NCI-H446 (cell line): ENCODE data around the gene TEX19.

Experiments
- DNase-seq, 2 experiments: peaks; one replicate each; lab custom pipeline; 2025; lab: John Stamatoyannopoulos, UW

The TEX19 gene

DNA sequence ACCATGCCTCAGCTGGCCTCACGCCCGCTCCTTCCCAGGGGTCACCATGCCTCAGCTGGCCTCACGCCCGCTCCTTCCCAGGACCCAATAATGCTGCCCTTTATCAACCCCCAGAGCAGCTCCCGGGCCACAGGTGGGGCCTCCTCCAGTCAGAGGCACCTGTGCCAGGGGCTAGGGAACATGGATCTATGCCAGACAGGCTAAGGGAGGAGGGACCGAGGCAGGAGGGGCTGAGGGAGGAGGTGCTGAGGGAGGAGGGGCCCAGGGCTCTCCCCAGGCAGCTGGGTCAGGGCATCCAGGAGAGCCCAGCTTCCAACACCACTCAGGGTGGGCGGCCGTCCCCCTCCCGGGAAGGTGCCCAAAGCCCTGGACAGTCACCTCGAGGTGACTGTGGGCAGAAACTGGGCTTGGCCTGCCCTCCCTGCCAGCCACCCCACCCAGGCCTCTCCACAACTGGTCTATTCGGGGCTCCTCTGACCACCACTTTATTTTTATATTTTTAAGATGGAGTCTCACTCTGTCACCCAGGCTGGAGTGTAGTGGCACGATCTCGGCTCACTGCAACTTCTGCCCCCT, 31.9 kb downstream of the TEX19 start:
- DNase-seq: no peak

DNA sequence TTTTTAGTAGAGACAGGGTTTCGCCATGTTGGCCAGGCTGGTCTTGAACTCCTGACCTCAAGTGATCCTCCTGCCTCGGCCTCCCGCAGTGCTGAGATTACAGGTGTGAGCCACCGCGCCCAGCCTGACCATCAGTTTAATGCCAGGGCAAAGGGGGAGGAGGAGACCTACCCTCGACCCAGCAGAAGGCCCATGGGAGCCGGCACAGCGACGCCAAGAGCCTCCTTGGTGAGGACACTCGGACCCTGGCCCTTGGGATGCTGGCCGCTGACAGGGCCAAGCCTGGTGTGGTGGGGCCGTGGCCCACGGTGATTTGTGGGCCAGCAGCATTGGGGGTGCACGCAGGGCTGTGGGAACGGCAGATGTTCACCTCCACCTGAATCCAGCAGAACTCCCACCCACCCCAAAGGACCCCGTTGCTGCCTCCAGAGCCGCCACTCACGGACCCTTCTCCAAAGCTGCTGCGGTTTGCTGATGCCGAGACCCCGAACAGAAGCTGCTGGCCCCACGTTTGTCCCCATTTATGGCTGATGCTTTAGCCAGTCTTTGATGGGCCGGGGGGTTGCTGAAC, 32.5 kb downstream of the TEX19 start:
- no peak for DNase-seq

DNA sequence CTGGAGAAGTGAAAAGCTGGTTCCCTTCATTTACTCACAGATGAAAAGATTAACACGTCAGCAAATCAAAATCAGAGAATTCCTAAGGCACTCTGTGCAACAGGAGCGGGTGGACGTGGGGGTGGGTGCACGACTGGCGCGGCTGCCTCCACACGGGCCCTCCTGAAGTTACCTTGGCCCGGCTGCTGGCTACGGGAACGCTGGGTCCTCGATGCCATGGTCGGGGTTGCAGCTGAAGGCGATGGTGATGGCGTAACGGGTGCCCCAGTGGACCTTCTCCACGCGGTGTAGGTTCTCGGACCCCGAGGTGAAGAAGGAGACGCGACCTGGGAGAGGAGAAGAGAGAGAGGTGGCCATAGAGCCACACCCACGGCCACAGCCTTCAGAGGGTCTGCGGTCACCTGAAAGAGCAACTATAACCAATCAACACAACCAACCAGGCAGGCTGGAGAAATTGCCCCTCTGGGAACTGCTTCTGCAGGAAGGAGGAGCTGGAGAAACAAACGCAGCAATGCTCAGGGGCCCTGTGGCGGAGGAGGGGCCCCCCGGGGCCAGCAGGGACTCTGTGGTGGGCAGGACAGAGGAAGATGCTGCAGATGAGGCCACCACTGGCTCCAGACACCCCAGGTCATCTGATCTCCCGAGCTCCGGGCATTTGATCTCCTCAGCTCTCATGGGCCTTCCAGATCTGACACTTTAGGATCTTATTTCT, 33.3 kb downstream of the TEX19 start:
- DNase-seq: no peak

DNA sequence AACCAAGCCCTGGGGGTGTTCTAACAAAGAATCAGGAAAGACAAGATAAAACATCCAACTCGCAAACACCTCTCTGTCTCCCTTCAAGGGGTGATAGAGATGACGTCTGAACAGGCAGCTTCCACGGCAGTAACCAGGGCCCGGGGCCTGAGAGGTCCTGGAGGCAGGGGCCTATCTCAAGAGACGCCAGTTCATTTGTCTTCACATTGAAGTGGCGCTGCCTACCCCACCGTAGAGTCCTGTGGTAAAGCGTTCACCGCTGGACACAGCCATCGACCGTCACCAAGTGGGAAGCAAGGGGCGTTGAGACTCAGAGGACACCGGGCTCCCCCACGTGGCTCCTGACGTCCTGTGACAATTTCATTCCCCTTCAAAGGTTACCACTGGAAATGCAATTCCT, 33.9 kb downstream of the TEX19 start:
- no peak for DNase-seq

DNA sequence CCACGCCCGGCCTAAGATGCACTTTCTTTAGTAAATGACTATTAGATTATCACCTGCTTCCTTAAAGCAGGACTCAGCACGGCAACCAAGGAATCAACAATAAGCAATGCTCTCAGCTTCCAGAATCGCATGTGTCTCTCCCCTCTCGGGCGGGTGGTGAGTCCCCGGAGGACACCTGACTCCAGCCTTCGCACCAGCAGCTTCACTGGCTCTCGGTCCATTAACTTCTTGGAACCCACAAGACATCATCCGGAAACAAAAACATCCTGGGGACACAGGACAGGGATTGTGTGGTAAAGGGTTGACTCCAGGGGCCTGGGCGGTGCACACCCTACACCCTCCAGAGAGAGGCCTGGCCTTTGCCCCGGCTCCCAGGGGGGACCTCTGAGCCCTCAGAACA, 35.2 kb downstream of the TEX19 start:
- DNase-seq: no peak

DNA sequence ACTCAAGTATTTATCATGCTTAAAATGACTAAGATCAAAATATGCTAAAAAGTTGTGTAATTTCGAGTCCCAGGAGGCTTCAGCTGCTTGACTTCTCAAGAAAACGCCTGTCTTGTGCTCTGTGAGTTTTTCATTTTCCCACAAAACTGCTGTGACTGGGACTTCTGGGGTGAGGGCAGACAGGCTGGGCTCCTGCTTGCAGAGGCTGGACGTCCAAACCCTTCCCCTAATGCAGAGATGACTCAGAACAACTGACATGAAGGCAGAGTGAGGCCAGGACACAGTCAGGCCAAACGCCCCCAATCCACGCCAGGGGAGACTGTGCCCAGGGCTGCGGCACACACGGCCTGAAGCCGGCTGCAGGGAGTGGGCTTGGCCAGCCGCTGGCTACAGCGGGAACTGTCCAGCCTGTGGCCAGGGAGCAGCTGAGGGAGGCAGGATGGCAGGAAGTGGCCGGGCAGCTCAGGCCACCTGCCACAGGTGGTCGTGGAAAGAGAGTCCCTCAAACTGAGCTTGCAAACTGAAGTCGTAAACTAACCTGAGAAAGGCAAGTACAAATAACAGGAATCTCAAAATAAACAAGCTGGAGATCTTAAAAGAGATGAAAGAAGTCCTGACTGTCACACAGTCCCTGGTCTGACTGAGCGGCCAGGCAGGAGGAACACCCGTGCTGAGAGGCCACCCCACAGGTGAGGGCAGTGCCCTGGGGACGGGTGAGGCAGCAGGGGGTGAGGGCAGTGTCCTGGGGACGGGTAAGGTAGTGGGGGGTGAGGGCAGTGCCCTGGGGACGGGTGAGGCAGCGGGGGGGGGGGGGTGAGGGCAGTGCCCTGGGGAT, 37.8 kb downstream of the TEX19 start:
- DNase-seq: no peak

DNA sequence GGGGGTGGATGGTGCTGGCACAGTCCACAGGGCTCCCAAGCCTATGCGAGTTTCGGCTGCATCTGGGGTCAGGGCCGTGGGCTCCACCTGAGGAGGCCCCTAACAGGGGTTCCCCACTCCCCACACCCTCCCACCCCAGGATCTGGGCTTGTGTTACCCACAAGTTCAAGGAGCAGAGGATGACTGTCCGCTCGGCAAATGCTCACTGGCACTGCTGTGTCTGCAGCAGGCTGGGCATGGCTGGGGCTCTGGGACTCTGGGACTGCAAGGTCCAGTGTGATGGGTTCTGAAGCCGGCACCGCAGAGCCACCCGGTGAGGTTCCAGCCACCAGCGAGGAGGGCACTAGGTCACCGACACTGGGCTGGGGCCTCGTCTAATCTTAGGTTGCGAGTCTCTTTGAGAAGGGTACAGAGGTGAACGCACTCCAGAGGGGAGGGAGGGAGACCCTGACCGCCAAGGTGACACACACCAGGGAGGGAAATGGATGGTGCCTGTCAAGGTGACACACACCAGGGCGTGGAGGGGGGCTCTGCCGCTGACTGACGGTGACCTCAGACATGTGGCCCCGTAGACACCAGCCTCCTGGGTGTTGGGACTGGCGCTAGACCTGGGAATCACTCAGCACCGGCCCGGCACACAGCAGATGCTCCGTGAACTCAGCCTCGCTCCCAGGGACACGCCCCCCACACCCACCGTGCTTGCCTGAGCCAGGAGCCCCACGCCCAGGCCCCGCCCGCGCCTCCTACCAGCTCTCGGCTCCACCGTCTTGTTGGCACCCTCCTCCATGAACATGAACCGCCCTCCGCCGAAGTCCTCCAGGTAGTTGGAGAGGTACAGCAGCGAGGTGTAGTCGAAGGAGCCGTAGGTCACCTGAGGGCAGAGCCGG, 38.6 kb downstream of the TEX19 start:
- no peak for DNase-seq

DNA sequence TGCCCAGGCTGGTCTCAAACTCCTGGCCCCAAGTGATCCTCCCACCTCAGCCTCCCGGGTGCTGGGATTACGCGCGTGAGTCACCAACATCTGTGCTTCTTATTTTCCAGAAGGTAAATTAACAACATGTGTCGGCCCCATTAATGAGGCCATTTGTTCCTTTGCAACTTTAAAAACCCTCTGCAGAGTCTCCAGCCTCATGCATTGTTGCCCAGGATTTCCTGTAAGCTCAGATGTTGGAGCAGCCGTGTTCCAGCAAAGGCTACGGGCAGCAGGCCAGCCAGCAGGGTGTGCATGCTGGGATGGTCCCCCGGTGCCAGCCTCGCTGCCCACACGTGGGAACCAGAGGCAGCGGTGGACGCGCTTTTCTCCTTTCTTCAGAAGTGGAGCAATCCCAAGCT, 40.0 kb downstream of the TEX19 start:
- DNase-seq: peak; percentile 64 to 91

DNA sequence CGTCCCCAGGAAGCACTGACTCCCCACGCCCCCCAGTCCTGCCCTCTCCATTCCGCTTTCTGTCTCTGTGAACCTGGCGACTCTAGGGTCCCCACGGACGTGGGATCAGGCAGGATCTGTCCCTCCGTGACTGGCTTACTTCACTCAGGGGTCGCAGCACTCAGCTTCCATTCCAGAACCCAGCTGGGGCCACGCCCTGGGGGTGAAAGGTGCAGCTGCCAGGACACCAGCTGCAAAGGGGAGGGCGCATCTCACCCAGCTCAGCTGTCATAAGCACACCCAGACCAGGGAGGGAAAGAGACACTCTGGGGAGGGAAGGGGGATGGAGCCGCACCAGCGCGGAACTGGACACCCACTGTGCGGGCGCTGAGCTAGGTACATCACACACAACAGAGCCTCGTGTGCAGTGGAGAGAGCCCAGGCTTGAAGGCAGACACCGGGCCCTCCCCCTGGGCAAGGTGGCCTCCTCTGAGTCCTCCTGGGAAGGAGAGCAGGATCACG, 40.6 kb downstream of the TEX19 start:
- DNase-seq: peak in 1 of 2 experiments; percentile 26

DNA sequence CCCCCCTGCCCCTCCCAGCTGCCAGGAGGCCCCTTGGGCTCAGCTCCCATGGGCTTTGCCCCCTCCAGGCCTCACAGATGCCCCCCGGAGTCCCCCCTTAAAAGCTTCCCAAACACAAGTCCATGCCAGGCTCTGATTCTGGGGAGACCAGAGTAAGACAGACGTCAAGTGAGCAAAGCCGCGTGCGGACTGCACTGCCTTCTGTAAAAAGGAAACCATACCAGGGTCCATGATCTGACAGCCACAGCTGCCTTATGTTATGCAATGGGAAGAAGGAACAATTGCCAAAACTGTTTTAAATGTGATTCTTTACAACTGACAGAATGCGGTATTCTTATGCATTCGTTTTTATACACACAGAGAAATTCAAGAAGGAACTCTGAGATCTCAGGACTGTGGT, 41.2 kb downstream of the TEX19 start:
- no peak for DNase-seq

DNA sequence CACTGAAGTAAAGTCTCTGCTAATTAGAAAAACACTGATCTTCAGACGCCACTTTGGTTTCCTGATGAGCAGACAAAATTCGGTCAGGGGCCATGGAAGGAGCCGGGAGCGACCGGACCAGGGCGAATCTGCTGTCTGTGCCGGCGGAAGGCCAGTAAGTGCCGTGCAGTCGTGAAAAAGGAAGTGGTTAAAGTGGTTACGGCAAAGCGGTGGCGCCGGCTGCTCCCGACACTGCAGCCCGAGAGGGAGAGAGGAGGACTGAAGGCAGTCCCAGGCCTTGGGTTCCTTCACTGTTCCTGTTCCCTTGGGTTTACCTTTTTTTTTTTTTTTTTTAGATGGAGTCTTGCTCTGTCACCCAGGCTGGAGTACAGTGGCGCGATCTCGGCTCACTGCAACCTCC, 41.8 kb downstream of the TEX19 start:
- DNase-seq: no peak

DNA sequence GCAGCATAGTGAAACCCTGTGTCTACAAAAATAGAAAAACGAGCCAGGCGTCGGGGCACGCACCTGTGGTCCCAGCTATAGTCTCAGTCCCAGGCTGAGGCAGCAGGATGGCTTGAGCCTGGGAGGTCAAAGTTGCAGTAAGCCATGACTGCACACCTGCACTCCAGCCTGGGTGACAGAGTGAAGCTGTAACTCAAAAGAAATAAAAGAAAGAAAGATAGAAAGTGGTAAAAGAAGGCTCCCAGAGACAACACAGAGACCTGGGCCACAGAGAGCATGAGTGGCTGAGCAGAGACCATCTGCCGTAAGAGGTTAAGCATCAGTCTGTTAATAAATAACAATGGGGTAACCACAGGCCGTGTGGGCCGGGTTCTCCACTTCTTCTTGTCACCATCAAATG, 43.8 kb downstream of the TEX19 start:
- no peak for DNase-seq

DNA sequence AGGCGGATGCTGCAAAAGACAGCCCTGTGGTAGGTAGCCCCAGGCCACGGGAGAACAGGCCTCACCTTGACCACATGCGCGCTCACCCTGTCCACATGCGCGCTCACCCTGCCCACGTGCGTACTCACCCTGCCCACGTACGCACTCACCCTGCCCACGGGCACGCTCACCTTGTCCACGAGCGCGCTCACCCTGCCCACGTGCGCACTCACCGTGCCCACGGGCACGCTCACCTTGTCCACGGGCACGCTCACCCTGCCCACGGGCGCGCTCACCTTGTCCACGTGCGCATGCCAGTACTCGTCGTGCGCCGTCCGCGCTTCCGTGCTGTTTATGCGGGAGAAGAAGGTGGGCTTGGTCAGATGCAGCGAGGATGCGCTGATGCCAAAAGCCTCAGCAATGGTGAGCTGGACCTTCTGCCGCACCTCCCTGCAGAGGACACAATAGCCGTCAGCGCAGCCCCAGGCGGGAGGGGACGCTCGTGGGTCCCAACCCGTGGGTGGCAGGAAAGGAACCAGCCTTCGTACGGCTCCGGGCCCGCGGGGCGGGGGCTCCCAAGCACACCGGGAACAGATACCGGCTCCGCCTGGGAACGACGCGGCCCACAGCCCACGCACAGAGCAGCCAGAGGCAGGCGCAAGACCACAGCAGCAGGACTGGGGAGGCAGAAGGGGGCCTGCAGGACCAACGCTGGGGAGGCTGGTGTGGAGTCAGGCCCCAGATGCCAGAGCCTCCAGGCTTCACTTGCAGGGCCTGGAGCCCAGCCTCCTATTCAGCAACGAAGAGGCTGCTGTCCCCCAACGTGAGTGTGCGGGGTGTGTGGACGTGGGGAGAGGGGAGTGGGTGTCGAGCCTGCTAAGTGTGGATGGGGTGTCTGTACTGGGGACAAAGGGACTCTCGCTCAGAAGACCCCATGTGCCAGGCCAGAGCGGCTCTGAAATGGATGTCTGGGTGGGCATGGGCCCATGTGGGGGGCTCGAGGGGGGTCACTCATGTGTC, 44.9 kb downstream of the TEX19 start:
- no peak for DNase-seq

DNA sequence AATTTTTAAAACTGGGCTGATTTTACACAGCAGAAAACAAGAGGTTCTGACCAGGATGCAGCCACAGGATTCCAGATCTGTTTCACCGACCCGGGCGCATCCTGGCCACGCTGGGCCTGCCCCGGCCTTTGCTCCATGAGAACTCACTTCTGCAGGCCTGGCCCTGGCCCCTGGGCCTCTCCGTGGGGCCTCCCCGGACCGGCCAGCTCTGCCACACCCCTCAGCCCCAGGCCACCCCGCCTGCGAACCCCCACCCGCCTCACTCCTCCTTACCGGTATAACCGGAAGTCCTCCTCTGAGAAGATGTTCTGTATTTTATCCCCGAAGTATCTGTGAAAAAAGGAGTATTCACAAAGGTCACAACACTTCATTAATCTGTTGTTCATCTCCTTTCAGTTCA, 46.0 kb downstream of the TEX19 start:
- no peak for DNase-seq

DNA sequence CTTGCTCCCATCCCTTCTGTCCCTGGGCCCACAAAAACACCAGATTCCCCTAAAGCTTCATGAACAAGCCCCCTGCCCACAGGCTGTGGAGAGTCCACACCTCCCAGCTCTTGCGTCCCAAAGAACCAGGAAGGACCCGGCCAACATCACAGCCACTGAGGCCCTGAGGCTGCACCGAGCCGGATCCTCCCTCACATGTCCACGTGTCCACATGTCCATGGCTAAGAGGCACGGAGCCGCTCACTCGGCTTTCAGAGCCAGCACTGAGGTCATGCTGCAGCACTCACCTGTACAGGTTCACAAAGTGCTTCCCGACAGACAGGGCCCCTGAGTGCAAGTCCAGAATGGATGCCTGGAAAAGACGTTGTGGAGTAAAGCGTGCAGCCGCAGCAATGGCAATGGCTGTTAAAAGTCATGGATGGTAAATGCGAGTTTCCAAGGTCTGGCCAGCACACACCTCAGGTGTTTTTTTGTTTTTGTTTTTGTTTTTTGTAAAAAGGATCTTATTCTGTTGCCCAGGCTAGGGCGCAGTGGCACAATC, 47.2 kb downstream of the TEX19 start:
- no peak for DNase-seq

DNA sequence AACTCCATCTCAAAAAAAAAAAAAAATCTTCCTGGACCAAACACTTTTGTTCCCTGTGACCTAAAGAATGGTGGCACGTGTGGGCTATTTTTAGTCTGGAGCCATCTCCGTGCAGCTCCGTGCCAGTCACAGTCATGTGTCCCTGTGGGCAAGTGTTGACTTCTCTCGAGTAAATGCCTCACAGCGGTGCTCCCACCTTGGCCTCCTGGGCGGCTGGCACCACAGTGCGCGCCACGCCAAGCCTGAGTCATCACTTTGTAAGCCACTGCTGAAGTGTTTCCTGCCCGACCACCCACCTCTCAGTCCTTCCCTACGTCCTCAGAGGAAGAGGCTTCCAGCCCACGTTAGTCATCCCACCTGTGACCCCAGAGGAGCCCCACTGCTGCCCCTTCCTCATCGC, 48.2 kb downstream of the TEX19 start:
- no peak for DNase-seq

DNA sequence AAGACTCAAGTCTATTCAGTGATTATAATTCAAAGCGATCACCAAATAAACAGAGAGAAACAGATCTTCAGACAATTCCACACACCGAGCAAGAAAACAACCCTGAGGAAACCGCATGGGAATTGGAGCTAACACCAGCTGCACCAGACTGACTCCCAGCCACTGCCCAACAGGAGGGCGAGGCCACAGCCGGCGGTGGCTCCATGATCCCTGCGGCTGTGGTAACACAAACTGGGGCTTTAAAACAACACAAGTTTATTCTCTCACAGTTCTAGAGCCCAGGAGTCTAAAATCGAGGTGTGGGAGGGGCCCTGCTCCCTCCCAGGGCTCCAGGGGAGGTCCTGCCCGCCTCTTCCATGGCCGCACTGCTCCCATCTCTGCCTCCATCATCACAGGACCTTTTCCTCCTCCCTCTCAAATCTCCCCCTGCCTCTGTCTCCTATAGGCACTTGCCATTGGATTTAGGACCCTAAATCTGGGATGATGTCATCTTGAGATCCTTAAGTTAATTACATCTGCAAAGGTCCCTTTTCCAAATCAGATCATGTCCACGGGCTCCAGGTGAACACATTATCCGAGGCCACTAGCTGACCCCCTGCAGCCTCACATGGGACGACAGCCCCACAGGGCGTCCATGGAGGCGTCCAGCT, 49.4 kb downstream of the TEX19 start:
- no peak for DNase-seq

DNA sequence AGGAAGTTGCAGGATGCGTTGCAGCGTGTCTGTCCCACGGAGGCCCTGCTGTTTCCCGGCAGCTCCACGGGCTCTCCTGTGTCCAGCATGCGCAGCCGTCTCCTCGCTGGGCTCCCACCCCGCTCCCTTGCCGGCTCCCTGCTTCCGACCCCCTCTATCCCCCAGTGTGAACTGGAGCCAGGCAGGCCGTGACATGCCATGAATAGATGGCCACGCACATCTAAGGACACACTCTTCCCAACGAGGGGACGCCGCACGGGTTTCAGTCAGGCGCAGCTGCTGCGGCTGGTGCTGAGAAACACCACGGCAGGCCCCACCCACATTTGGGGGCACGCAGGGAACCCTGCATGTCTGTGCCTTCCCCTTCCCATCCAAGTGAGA, 49.9 kb downstream of the TEX19 start:
- no peak for DNase-seq

DNA sequence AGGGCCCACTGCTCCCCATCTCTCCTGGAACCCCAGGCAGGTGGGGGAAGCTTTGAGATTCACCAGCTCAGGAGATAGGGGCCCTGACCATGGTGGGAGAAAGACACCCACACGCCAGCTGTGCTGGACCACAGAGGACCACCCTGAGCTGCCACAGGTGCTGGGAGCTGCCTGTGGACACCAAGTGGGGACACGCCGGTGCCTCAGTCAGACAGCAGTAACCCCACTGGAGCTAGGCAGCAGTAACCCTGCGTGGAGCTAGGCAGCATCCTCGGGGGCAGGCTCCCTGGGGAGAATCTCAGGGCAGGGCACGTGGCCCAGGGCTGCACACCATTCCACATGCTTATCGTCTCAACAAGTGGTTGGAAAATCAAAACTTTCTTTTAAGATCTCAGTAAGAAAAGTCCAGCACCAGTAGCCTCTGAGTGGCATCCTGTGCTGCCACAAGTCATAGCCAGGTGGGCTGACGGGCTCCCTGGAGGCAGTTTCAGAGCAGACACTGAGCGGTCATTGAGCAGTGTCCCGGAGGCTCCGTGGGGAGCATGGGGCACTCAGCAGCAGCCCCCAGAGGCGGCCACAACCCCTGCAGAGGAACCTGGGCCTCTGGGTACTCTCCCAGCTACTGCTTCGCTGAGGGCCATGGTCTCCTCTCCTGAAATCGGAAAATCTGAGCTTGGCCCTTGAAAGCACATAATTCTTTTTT, 51.1 kb downstream of the TEX19 start:
- DNase-seq: no peak
